Fibroblast of skin of back (primary cell): ENCODE results near the gene CPVL. TPM values are rescaled to one million over a fixed set of nuclear protein-coding genes. Genes with fewer than 3 reads are reported as not detected.

Experiments used
- DNase-seq: peaks from one replicate; pipeline ENCODE4 v3.0.0-alpha.2; 2013
- polyA plus RNA-seq, 2 experiments: library from polyadenylated mRNA; unstranded; fragments of 120-200 nt; gene quantifications; one replicate each; pipeline ENCODE4 v1.2.1, GENCODE V29; 2013; ENCODE audit not compliant: insufficient read length in 2 of 2

The CPVL gene
- 0.47 TPM for polyA plus RNA-seq (2013, experiment 1 of 2; ENCODE audit: insufficient read length)
- 0.48 TPM for polyA plus RNA-seq (2013, experiment 2 of 2; ENCODE audit: insufficient read length)

DNA sequence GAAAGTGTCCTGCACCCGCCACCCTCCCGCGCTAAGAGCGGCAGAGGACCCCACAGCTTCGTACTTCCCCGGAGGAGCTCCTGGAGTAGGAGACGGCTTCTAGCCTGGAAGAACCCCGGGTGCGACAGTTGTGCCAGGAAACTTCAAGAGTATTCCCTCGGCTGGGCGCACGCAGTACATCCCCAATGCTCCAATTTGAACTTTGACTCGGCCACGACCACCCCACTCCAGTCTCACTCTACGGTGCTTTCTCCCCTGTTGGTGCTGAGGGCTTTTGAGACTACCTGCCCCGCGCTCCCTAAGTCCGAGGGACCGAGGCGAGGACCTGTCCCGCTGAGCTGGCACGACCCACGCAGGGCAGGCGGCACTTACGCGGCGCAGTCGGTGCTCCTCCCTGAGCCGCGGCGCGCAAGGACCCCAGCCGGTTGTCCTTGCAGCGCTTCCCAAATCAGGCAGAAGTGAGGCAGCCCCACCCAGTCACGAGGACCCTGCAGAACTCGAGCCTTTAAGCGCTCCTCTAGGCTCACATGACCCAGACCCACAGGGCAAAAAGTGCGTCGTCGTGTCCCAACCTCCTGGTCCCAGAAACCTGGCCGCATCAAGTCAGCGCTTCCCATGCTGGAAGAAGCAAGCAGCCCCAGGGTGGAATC, at the start of gene CPVL:
TSS of gene CPVL (minus strand) at position 481 of the 650 bp plus-strand sequence. CDS start 25,476 bp downstream, outside the sequence.
- DNase-seq = peak; percentile 4

DNA sequence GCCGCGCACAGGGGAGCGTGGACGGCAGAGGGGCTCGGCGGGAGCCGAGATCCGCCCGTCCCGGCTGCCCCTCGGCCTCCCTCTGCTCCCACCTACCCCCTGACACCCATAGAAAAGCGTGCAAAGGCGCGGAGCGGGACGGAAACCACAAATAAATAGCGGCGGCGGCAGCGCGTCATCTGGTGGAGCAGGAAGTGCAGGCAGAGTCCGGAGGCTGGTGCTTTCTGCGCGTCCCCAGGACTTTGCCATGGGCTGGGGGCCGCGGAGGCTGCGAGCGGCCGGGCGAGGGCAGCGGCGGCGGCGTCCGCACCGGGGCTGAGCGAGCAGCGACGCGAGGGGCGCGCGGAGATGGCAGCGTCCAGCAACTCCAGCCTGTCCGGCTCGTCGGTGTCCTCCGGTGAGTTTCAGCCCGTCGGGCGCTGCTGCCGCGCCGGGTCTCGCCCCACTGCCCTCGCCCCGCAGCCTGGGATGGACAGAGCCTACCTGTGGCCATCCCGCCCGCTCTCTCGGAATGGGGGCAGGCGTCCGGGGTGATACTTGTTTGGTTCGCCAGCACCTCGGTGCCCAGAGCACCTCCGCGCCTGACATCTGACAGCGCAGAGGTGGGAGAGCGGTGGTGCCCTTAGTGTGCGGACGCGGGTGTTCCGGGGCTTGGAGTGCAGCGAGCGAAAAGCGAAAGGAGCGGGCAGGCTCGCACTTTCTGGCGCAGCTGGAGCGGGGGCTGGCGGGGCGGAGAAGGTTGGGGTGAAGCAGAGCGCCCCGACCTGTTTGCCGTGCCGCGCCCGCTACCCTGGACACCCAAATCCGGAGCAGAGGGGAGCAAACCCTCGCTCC, 48.5 kb upstream of the CPVL start, which contains the start of gene CHN2:
TSS of gene CHN2 (plus strand) at position 182 of the 834 bp plus-strand sequence.
- DNase-seq = peak; percentile 48

DNA sequence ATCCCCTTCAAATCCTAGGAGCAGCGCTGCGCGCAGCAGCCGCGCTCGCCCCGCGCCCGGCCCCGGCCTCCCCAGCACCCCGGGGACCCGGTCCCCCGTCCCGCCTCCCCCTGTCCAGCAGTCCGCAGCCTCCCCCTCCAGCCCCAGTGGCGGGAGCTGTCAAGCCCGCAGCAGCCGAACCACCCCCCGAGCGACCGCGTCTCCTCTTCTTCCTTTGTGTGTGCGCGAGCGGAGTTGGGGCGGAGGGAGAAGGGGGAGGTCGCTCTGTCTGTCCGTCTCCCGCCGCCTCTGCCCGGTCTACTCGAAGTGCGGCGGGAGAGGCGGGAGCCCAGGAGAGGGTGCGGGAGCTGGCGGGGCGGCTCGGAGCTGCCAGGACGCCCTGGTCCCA, 47.9 kb upstream of the CPVL start:
- peak; percentile 2 for DNase-seq

DNA sequence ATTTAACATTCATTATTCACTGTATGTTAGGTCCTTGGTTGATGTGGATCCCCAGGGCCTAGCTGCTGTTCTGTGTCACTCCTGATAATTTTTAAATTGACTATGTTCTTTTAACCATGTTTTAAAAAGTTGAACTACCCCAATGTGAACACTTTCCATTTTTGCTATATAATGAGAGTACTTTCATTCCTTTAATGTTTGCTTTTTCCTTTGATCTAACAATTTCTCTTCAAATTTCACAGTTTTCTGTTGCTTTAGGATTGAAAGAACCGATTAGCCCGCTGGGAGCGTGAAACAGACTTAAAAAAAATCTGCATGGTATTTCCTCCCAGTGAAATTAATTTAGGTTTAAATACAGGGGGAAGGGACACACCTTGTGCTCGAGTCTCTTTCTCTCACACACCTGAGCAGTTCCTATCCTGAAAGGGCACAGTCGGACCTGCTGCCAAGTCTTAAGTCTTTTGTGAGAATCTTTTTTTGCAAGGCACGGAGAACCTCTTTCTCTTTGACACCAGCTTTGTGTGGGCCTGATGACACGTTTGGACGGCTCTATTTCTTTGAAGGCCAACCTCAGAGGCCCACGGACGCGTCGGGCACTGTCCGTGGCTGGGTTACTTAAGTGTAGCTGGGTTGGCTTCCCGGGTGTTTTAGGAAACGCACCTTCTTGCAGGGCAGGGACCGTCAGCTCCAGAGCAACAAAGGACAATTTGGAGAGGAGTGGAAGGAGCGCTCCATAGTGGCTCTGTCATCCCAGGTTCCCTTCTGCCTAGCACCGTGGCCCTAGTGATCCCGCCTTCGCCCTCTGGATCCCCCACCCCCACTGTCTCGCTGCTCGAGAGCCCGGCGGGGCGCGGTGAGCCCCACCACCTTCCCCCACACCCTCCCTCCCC, 47.2 kb upstream of the CPVL start:
- DNase-seq = no peak

DNA sequence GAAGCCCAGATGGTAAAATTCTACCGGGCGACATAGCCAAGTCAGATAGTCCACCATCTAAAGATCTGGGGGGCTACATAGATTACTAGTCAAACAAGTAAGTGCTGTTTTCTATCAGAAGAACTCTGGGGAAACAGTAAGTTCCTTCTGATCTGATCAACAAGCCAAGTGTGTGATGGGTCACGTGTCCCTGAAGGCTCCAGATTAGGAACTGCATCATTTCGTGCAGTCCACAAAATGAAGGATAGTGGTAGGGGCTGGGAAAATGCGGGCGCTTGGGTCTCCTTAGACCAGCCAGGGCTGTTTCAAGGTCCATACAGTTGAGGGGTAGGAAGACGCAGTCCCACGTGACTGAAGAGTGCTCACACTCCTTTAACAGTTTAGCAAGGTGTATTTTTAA, 46.5 kb upstream of the CPVL start:
- DNase-seq = no peak

DNA sequence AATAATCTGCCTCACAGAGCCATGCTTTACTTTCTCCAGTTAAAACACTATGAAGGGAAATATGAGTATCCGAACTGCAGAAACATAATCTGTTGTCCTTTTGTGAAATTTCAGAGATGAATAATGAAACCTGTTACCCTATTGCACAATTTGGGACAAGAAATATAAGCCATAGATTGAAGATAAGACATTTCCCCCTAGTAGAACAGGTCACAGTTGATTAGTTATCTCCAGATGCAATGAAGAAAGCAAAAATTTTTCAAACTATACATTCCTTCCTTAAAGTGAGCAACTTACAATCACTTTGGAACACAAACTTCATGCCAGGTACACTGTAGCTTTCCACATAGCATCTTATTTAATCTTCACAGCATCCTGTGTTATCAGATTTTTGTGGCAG, 46.0 kb upstream of the CPVL start:
- DNase-seq = no peak

DNA sequence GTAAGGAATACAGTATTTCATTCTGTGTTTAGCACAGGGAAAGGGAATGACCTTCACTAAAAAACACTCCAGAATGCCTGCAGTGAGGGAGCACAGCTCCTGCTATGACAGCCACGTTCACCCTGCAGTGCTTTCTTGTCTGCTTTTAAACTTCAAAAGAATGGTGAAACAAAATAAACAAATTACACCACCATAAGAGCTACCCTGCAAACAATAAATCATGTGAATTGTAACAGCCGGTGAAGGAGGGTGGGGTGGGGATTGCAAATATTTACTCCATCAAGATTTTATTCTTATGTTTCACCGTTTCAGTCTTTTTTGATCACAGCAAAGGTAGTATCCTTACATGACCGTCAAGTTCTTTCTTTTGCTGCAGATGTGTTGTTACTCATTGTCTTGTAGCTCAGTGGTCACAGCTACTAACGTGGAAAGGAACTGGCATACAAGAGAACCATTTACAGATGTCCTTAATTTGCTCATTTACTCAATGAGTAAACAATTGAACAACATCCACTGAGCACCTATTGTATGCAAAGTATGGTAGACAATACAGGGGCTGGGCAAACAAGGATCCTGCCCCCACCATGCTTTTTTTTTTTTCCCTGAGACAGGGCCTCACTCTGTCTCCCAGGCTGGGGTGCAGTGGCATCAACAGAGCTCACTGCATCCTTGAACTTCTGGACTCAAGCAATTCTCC, 44.2 kb upstream of the CPVL start:
- no peak for DNase-seq

DNA sequence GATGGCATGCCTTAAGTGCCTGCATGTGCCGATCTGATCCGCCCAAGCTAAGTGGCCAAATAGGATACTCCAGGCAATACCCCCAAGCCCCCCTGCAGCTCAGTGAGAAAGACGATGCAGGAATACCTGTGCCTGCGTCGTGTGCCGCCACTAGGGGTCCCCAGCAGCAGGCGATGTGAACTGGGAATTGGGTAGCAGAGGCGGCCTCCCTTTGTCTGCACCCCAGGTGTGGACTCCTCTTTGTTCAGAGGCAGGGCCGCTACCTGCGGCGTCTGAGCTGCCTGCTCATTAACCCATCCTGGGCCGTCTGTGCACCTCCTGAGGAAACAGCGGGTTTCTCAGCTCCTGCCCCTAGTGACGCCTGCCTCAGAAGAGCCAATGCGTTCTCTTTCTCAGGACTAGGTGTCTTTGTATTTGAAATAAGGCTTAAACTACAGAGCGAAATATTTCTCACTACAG, 43.4 kb upstream of the CPVL start:
- DNase-seq = peak; percentile 23

DNA sequence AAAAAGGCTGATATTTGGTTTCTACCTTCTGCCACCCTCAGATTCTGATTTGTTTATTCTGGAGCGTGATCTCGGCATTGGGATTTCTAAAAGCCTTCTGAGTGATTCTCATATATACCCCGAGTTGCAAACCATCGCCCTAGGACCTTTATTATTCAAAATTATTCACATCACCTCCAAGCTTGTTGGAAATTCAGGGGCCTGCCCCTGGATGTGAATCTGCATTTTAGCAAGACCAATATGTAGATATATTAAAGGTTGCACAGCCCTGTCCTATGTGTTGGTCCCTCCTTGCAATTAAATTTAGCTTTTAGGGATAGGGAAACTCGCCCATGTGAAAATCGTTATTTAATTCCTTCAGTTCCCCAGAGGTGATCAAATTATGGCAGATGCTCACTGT, 39.3 kb upstream of the CPVL start:
- no peak for DNase-seq

DNA sequence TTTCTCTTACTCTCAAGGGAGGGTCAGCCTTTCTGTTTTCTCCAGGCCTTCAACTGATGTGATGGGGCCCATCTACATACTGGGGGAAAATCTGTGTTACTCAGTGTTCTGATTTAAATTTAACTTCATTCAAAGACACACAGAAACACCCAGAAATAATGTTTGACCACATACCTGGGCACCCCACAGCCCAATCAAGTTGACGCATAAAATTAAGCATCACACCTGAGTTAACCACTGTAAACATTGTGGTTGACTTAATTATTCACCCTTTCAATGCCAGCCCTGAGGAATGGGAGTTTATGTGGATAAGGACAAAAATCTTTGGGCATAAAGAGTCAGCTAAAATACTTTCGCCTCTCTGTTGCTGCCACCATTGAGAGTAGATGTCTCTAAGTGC, 38.3 kb upstream of the CPVL start:
- DNase-seq = no peak

DNA sequence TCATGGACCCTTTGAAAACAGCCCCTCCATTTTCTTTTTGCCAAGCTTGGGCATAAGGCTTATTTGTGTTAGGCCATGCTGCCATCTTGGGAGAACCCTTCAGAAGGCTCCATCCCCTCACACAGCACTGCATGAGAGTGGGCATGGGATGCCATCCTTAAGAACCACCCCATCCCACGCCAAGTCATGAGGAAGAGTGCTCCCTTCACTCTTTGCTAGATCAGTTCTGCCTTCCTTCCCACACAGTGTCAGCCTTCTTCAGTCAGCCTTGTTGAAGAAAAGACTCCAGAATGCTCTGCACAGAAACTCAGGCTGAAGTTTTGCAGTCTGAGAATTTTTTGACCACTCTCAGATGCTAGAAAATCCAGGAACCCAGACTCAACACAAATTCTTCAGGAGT, 32.8 kb upstream of the CPVL start:
- DNase-seq = no peak

DNA sequence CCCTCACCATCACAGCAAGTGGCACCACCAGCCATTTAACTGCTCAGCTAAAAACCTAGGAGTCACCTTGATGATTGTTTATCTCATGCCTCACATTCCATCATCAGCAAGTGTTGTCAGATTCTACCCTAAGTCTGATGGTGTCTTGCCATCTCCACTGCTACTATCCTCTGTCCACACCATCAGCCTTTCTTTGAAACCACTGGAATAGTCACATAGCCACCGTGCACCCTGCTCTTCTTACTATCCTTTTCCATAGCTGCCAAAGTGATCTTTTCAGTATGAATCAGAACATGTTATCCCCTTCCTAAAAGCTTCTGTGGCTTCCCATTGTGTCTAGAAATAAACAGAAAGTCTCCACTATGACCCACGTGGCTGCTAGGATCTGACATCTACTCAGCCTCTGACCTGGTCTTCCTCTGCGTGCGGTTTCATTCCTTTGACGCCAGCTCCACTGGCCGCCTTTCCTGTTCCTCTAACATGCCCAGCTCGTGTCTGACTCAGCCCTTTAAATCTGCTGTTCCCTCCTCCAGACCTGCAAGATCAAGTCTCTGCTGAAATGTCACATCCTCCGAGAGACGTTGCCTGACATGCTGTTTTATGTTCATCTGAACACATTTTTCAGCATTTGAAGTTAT, 31.7 kb upstream of the CPVL start:
- no peak for DNase-seq

DNA sequence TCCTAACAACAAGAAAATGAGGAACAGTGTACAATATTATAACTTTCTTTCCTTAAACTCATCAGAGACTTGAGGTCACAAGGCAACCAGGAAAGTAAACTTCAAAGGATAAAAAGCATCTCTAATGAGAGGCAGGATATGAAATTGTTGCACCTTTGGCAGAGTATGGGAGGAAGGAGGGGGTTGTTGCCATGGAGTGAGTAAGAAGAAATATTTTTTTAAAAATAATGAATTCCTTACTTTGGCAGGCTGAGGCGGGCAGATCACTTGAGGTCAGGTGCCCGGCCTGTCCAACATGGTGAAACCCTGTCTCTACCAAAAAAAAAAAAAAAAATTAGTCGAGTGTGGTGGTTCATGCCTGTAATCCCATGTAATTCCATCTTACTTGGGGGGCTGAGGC, 27.1 kb upstream of the CPVL start:
- DNase-seq = no peak

DNA sequence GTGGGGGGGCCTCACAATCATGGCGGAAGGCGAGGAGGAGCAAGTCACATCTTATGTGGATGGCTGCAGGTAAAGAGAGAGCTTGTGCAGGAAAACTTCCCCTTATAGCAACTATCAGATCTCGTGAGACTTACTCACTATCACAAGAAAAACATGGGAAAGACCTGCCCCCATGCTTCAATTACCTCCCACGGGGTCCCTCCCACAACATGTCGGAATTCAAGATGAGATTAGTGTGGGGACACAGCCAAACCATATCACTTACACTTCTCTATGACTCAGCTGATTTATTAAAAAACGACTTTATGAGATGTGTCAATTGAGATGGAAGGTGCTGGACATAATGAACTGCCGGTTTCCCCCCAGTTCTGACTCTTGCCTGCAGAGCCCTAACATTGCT, 24.4 kb upstream of the CPVL start:
- no peak for DNase-seq

DNA sequence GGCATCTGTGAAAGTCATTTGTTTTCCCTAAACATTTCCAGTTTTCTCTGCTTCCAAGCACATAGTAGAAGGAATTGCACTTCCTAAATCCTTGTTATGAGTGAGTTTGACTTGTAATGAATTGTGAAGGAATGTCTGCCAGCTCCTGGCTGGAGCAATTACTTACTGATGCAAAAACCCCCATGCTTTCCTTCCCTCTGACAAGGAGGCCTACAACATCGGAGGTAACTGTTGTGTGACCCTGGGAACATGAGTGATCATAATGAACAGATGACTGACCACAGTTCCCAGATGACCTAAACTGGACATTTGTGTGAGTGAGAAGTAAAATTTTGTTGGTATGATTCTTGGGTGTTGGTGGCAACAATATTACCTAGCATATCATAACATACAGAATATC, 21.4 kb upstream of the CPVL start:
- no peak for DNase-seq

DNA sequence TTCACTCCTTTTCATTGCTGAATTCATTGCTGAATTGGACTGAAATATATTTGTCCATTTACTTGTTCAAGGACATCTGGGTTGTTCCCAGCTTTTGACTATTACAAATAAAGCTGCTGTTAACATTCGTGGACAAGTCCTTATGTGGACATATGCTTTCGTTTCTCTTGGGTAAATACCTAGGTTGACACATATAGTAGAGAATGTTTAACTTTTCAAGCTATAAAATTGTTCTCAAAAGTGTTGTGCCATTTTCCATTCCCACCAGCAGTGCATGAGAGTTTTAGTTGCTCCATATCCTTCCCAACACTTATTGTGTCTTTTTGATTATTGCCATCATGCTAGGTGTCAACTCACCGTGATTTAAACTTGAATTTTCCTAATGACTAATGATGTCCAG, 17.5 kb upstream of the CPVL start:
- no peak for DNase-seq

DNA sequence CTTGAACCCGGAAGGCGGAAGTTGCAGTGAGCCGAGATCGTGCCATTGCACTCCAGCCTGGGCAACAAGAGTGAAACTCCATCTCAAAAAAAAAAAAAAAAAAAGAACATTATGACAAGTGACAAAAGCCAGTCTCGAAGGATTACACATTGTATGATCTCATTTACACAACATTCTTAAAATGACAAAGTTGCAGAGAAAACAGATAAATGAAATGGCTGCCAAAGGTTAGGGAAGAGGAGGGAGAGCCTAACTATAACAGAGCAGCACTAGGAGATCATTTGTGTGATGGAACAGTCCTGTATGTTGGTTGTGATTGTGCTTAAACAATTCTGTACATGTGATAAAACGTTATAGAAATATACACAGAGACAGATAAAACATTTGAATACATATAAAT, 16.2 kb upstream of the CPVL start:
- DNase-seq = no peak

DNA sequence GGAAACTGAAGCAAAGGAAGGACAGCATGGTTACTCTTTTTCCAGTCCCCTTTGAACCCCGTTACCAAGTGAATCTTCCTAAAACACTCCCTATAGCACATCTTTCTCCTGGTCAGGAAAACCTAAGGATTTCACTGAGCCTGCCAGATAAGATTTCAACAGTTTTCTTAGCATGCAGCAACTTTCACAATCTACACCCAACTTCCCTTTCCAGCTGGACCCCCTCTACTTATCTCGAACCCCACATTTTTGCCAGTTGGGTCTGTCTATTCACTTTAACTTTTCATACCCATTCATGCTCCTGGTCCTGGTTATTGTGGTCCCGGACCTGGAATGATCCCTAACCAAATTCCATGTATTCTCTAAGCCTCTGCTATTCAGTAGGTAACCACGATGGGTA, 14.9 kb upstream of the CPVL start:
- no peak for DNase-seq

DNA sequence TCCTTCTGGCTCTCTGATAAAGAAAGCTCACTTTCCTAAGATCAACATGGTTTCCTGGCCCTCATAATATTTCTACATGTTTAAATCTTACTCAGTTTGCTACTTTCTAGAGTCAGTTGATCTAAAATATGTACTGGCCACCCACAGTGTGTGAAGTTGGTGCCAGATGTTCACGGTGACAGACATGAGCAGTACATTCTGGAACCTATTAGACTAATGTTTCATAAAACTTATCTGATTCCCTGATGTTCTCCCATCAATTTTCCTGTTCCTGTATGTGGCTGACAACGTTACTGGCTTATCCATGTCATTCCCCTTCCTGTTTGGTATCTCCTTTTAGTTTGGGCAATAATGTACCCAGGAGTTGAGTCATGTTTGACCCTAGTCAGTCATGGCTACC, 13.7 kb upstream of the CPVL start:
- DNase-seq = no peak

DNA sequence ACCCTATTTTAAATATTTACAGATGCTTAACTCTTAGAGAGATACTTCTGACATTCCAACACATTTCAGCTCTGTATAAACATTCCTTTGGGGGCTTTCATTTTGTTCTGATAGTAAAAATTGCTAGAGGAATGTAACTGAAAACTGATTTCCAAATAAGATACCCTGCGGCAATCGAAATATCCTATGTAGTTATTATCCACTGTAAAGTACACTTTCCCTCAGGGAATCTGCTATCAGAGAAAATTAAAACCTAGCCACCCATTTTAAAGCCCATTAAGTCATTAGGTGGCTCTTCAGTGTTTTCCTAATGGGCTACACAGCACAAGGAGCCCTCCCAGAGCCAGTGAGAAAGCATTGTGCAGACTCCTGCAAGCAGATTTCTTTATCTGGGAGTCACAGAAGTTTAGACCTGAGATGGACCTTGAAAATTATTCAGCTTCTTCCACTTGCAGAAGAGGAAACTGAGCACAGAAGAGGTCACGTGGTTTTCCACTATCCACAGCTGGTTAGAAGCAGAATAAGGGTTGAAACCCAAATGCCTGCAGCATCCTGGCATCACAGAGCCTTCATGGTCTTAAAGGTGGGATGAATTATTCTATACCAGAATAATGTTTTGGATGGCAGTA, 12.6 kb upstream of the CPVL start:
- DNase-seq = no peak

DNA sequence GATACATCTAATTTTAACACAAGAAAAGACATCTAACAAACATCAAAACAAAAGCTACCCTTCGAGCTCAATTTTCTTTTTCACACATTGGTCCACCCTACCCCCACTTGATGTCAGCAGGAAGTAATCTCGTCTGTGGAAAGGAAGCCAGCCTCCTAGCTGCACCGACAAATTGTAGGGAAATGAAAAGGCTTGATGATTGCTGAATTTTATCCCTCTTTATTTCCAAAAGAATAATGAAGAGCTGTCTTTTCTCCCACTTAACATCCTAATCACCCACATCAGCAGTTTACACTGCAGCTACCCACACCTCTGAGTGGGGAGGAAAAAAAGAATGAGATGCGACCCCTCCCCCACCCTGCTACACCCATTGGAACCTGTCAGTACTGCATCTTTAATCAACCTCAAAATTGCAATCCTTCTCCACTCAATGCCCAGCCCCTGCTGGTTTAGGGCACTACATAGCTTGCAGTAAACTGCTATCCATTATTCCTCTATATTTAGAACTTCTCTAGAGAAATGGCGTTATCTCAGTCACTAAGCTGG, 10.6 kb upstream of the CPVL start:
- DNase-seq = no peak
